Prostate gland (tissue), 2 donors: Measurements from ENCODE around the gene GEMIN7. TPM values are rescaled to one million over a fixed set of nuclear protein-coding genes. Genes with fewer than 3 reads are reported as not detected.

Source experiments
- DNase-seq: peaks from one replicate; pipeline ENCODE4 v3.0.0-alpha.2; 2019; ENCODE audit warnings: low spot score
- H3K27ac ChIP-seq, 2 donors: fragments of 200-600 bp; sonication (generic); 2 replicates each; pipeline ENCODE4 v1.5.1; 2017 to 2019
- H3K27me3 ChIP-seq: fragments of 200-600 bp; sonication (generic); replicated peaks from 2 replicates; pipeline ENCODE4 v1.5.1; 2019; ENCODE audit not compliant: insufficient read depth
- H3K36me3 ChIP-seq, 2 donors: fragments of 200-600 bp; sonication (generic); 1 replicate in 1 of 2; 2 replicates in 1 of 2; pipeline versions ENCODE4 v1.5.1 to v1.8.1; 2017 to 2019
- H3K4me1 ChIP-seq: fragments of 200-600 bp; sonication (generic); replicated peaks from 2 replicates; pipeline ENCODE4 v1.5.1; 2019
- H3K4me3 ChIP-seq, 2 donors: fragments of 200-600 bp; sonication (generic); 2 replicates each; pipeline ENCODE4 v1.5.1; 2017 to 2019
- H3K9me3 ChIP-seq: fragments of 200-600 bp; sonication (generic); 2 replicates; pipeline ENCODE4 v1.5.1; 2017
- POLR2A ChIP-seq: fragments of 450-650 bp; IDR thresholded peaks from one replicate; pipeline ENCODE4 v1.6.1; 2016; ENCODE audit warnings: antibody characterized with exemption, mild to moderate bottlenecking
- POLR2AphosphoS5 ChIP-seq: sonication (generic); formaldehyde crosslinking; IDR thresholded peaks from one replicate; pipeline ENCODE4 v1.6.1; 2017; ENCODE audit warnings: antibody characterized with exemption
- WGBS: methylation state at CpG from one replicate; pipeline ENCODE4 v1.1.5; 2018; 5-methylcytosine and 5-hydroxymethylcytosine counted together
- intact Hi-C: fragments of 100-400 bp; cut with DNase I; formaldehyde crosslinking; loops from one replicate; pipeline ENCODE4 v1.14.2; 2022
- total RNA-seq, 2 donors: library from RNA; depleted of rRNA; stranded (reverse); fragments of >200 nt; gene quantifications; one replicate each; pipeline ENCODE4 v1.1.0, GENCODE V29; 2016
- TF ChIP-seq, protein P1 (sequence below), 4 experiments: fragments of 200-600 bp in 2 of 4; fragments of 450-650 bp in 2 of 4; sonication (generic) in 2 of 4; IDR thresholded peaks; 1 replicate in 3 of 4; 2 replicates in 1 of 4; pipeline ENCODE4 v1.5.1; 2016 to 2019; ENCODE audit warnings: antibody characterized with exemption in 4 of 4, mild to moderate bottlenecking in 2 of 4, moderate library complexity in 2 of 4

The GEMIN7 gene, protein sequence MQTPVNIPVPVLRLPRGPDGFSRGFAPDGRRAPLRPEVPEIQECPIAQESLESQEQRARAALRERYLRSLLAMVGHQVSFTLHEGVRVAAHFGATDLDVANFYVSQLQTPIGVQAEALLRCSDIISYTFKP
- 10 to 100 TPM; 13.9 to 41.0 TPM for total RNA-seq

DNA sequence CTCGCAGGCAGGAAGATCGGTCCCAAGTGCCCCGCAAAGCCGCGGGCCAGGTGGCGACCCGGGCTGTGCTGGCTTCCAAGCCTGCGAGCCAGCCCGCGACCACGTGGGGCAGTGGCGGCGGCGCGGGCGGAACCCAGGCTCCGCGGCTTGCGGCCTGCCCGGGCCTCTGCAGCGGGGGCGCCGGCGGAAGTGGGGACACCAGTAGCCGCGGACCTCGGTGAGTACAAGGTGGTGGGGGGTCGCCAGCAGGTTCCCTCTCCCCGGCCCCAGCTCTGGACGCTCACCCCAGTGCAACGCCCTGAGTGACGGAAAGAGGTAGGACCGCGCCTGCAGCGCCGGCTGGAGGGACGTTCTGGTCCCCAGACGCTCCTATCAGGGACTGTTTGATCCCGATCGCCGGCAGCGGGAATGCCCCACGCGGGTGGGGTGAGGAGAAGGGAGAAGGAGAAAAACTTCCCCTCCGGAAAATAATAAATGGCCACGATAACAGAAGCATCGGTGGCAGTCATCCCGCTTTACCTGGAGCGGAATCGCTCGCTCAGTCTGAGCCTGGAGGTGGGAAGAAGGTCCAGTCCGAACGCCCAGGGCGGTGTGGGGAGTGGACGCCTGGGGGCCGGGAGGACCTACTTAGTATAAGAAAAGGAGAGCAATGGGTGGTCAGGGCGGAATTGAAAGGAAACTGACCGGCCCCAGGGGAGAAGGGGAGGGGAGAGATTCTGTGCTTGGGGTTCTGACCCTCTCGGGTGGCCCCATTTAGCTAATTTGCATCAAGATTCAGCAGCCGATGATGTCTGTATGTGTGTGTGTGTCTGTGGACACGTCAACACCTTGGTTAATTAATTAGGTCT is at the start of gene GEMIN7:
Gene GEMIN7 (plus strand): TSS at position 198 of the 848 bp plus-strand sequence. CDS start 10,855 bp downstream, outside the sequence.
- Histone ChIP-seq H3K9me3 (no peaks in the 10 kb centered on the region), H3K27ac (peak within 1 kb of the TSS; percentile 37 to 55), H3K4me1 (peaks cover 5% of the 10 kb centered on the region), H3K27me3 (no peaks in the 10 kb centered on the region), H3K36me3 (no peaks in the 10 kb centered on the region), H3K4me3 (peak within 1 kb of the TSS; percentile 68 to 79)
- peak; percentile 50 for DNase-seq
- under 1% methylated on average over 59 of the region's 61 CpGs for WGBS
- intact Hi-C loops: no loop called here
- peak; percentile 61 for TF ChIP-seq POLR2AphosphoS5
- peak; percentile 26 for TF ChIP-seq POLR2A
- TF ChIP-seq, protein P1, sequence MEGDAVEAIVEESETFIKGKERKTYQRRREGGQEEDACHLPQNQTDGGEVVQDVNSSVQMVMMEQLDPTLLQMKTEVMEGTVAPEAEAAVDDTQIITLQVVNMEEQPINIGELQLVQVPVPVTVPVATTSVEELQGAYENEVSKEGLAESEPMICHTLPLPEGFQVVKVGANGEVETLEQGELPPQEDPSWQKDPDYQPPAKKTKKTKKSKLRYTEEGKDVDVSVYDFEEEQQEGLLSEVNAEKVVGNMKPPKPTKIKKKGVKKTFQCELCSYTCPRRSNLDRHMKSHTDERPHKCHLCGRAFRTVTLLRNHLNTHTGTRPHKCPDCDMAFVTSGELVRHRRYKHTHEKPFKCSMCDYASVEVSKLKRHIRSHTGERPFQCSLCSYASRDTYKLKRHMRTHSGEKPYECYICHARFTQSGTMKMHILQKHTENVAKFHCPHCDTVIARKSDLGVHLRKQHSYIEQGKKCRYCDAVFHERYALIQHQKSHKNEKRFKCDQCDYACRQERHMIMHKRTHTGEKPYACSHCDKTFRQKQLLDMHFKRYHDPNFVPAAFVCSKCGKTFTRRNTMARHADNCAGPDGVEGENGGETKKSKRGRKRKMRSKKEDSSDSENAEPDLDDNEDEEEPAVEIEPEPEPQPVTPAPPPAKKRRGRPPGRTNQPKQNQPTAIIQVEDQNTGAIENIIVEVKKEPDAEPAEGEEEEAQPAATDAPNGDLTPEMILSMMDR (IDR thresholded peaks at IDR 0.05): peak in 2 of 4 experiments; percentile 9 to 36

DNA sequence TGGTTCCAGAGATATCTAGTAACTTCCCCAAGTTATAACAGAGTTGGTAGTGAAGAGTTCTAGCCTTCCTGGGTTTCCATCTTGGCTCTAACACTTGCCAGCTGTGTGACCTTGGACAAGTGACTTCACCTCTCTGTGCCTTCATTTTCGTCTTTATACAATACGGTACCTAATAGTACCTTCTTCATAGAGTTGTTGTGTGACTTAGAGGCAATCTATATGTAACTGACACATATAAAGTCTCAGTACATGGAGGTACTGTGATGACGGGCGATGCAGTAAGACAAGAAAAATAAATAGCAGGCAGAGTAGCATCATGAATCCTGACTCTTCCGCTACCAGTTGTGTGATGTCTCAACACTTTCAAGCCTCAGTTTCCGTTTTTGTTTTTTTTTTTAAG is 48.2 kb upstream of the GEMIN7 start:
- 96% methylated on average over 6 of the region's 6 CpGs for WGBS
- Histone ChIP-seq H3K4me1 (no peaks in the 10 kb centered on the region), H3K9me3 (no peaks in the 10 kb centered on the region), H3K27ac (no peak overlapping the region), H3K36me3 (no peaks in the 10 kb centered on the region), H3K4me3 (no peak overlapping the region), H3K27me3 (no peaks in the 10 kb centered on the region)
- no peak for TF ChIP-seq POLR2A
- TF ChIP-seq, protein P1 (IDR thresholded peaks at IDR 0.05): no peak
- TF ChIP-seq POLR2AphosphoS5: no peak
- DNase-seq: no peak
- intact Hi-C loops: no loop called here

DNA sequence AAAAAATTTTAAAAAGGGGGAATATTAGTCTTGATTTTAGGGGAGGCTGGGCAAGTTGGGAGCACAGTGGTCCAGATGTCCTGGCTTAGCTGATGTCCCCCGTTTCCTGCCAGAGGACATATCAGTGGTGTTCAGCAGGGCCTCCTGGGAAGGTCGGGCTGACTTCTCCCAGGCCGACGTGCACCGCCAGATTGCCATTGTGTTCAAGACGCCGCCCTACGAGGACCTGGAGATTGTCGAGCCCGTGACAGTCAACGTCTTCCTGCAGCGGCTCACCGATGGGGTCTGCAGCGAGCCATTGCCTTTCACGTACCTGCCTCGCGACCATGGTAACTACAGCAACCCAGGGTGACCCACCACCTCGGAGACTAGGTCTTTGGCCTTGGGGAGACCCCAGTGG is 46.6 kb upstream of the GEMIN7 start:
- Histone ChIP-seq H3K4me3 (no peak overlapping the region), H3K27ac (no peak overlapping the region), H3K27me3 (no peaks in the 10 kb centered on the region), H3K9me3 (no peaks in the 10 kb centered on the region), H3K36me3 (no peaks in the 10 kb centered on the region), H3K4me1 (no peaks in the 10 kb centered on the region)
- TF ChIP-seq, protein P1 (IDR thresholded peaks at IDR 0.05): no peak
- TF ChIP-seq POLR2A (no peak), POLR2AphosphoS5 (no peak)
- no peak for DNase-seq
- 87% methylated on average over 18 of the region's 18 CpGs for WGBS
- intact Hi-C loops: no loop called here

GRCh38 chr19:45035755-45036154 is 43.3 kb upstream of the GEMIN7 start:
- H3K27me3 ChIP-seq: no peaks in the 10 kb centered on the region
- H3K27ac ChIP-seq: no peak overlapping the region
- intact Hi-C loops: no loop called here

More at GRCh38 chr19:45035755-45036154, 43.3 kb upstream of the GEMIN7 start:
- WGBS: 99% methylated on average over 6 of the region's 6 CpGs
- no peak for TF ChIP-seq POLR2AphosphoS5
- TF ChIP-seq, protein P1 (IDR thresholded peaks at IDR 0.05): no peak
- TF ChIP-seq POLR2A: no peak
- Histone ChIP-seq H3K9me3 (no peaks in the 10 kb centered on the region), H3K36me3 (no peaks in the 10 kb centered on the region), H3K4me1 (peaks cover 7% of the 10 kb centered on the region), H3K4me3 (no peak overlapping the region)
- no peak for DNase-seq
